GM13977 (cell line): ENCODE results near the gene NHS.
"Not testable (repeated sequence)": the region's sequence is repeated elsewhere in the genome, so short reads cannot be mapped to it uniquely, and the experiment has no call there.

ENCODE experiments used
- DNase-seq: peaks from one replicate; pipeline ENCODE4 v3.0.0; 2012; ENCODE audit warnings: low spot score
- in situ Hi-C: fragments of 300-500 bp; cut with MboI; formaldehyde crosslinking; loops from one replicate; pipeline ENCODE4 v1.12.0; 2022; ENCODE audit warnings: low sequenced_read_pairs, low pct_unique_long_range_greater_than_20kb, mixed read lengths, inconsistent platforms; ENCODE audit not compliant: unreplicated experiment
- TF ChIP-seq, protein P1 (sequence below): IDR thresholded peaks from 2 replicates; pipeline ENCODE4 v1.5.1; 2012; ENCODE audit warnings: mild to moderate bottlenecking, control low read depth; ENCODE audit not compliant: insufficient read depth; ENCODE audit errors: extremely low read depth, missing control alignments

Gene NHS

GRCh38 chrX:17438221-17438620, 63.2 kb downstream of the NHS start:
- DNase-seq, result no peak
- TF ChIP-seq, protein P1, sequence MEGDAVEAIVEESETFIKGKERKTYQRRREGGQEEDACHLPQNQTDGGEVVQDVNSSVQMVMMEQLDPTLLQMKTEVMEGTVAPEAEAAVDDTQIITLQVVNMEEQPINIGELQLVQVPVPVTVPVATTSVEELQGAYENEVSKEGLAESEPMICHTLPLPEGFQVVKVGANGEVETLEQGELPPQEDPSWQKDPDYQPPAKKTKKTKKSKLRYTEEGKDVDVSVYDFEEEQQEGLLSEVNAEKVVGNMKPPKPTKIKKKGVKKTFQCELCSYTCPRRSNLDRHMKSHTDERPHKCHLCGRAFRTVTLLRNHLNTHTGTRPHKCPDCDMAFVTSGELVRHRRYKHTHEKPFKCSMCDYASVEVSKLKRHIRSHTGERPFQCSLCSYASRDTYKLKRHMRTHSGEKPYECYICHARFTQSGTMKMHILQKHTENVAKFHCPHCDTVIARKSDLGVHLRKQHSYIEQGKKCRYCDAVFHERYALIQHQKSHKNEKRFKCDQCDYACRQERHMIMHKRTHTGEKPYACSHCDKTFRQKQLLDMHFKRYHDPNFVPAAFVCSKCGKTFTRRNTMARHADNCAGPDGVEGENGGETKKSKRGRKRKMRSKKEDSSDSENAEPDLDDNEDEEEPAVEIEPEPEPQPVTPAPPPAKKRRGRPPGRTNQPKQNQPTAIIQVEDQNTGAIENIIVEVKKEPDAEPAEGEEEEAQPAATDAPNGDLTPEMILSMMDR, result no peak
- in situ Hi-C loops, result no loop called here

- DNase-seq, result no peak
- in situ Hi-C loops, result no loop called here
- TF ChIP-seq, protein P1, result no peak
Measured at GRCh38 chrX:17440258-17440657, 65.3 kb downstream of the NHS start.

DNA sequence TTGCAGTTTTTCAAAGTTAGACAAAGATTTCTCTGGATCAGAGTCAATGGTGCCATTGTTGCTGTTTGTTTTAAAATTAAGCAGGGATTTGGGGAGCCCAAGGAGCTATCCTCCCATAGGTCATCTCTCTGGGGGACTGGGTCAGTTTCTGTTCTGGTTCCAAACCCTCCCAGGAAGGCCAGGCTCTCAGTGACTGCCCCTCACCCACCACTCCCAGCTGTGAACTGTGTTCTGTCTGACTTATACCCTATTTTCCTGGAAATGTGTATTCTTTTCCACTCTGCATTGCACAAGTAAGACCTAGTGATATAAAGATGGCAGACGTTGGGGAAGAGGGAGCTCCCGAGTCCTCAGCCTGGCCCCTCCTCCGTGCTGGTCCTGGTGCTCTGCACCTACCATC, 65.8 kb downstream of the NHS start:
- TF ChIP-seq, protein P1, result no peak
- in situ Hi-C loops, result no loop called here
- DNase-seq, result no peak

- in situ Hi-C loops, result no loop called here
- no peak for DNase-seq
Measured at GRCh38 chrX:17441965-17442364, 67.0 kb downstream of the NHS start.

GRCh38 chrX:17442898-17443297, 67.9 kb downstream of the NHS start:
- DNase-seq, result no peak
- TF ChIP-seq, protein P1, result no peak
- in situ Hi-C loops, result no loop called here

More at GRCh38 chrX:17441965-17442364, 67.0 kb downstream of the NHS start:
- TF ChIP-seq, protein P1, result no peak

DNA sequence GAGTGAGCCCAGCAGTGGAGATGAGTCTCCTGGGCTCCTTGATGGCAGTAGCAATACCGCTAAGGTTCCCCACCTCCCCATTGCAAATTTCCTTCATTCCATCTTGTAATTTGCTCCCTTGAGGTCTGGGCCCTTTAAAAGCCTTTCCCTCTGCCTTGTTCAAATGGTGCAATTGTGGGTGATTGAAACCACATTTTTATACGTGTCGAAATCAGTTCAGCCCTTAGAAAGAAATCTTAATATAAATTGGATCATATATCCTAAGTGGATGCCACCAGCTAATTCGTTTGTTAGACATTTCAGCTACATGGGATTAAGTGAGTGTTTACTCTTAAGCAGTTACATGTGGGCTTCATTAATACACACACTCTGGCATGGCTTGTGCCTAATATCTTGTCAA, 68.6 kb downstream of the NHS start:
- DNase-seq, result no peak
- TF ChIP-seq, protein P1, result no peak
- in situ Hi-C loops, result no loop called here

DNA sequence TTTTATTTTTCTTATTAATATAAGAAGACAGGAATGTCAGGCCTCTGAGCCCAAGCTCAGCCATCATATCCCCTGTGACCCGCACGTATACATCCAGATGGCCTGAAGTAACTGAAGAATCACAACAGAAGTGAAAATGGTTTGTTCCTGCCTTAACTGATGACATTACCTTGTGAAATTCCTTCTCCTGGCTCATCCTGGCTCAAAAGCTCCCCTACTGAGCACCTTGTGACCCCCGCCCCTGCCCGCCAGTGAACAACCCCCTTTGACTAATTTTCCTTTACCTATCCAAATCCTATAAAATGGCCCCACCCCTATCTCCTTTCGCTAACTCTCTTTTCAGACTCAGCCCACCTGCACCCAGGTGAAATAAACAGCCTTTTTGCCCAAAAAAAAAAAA, 71.3 kb downstream of the NHS start:
- DNase-seq, in situ Hi-C loops: not testable (repeated sequence)
